Loucy (cell line): ENCODE data around the gene KRTAP10-11.

Source experiments
- H2AFZ ChIP-seq: fragments of 200-600 bp; sonication (generic); 2 replicates; pipeline ENCODE4 v1.6.0; 2016; ENCODE audit warnings: antibody characterized with exemption, mild to moderate bottlenecking, low read length, moderate library complexity
- H3F3A ChIP-seq: fragments of 200-600 bp; 2 replicates; pipeline ENCODE4 v1.6.0; 2016; ENCODE audit warnings: antibody characterized with exemption, low read depth, mild to moderate bottlenecking
- H3K27me3 ChIP-seq: fragments of 200-600 bp; sonication (generic); 2 replicates; pipeline ENCODE4 v1.6.1; 2014; ENCODE audit warnings: low read length, mild to moderate bottlenecking; ENCODE audit not compliant: insufficient read depth, poor library complexity, severe bottlenecking
- H3K36me3 ChIP-seq: fragments of 200-600 bp; sonication (generic); 2 replicates; pipeline ENCODE4 v1.6.1; 2016; ENCODE audit warnings: low read length; ENCODE audit not compliant: insufficient read depth
- H3K4me1 ChIP-seq: fragments of 200-600 bp; sonication (generic); 2 replicates; pipeline ENCODE4 v1.5.1; 2014; ENCODE audit warnings: low read length, mild to moderate bottlenecking; ENCODE audit not compliant: insufficient read depth, poor library complexity, severe bottlenecking
- H3K4me2 ChIP-seq: fragments of 200-600 bp; sonication (generic); 2 replicates; pipeline ENCODE4 v1.6.0; 2014; ENCODE audit warnings: antibody characterized with exemption, low read length, low read depth, mild to moderate bottlenecking; ENCODE audit not compliant: poor library complexity, severe bottlenecking
- H3K4me3 ChIP-seq: fragments of 200-600 bp; sonication (generic); 2 replicates; pipeline ENCODE4 v1.5.1; 2014; ENCODE audit warnings: low read length, mild to moderate bottlenecking, mixed read lengths; ENCODE audit not compliant: poor library complexity, severe bottlenecking
- H3K79me2 ChIP-seq: fragments of 200-600 bp; sonication (generic); 2 replicates; pipeline ENCODE4 v1.6.1; 2014; ENCODE audit warnings: low read length; ENCODE audit not compliant: insufficient read depth
- H3K9ac ChIP-seq: fragments of 200-600 bp; sonication (generic); 2 replicates; pipeline ENCODE4 v1.6.0; 2014; ENCODE audit warnings: mild to moderate bottlenecking, low read depth, low read length, moderate library complexity; ENCODE audit not compliant: poor library complexity, severe bottlenecking
- H3K9me2 ChIP-seq: fragments of 200-600 bp; sonication (generic); replicated peaks from 2 replicates; pipeline ENCODE4 v1.6.1; 2016; ENCODE audit warnings: low read depth, low read length, mixed read lengths
- H3K9me3 ChIP-seq: fragments of 200-600 bp; sonication (generic); 2 replicates; pipeline ENCODE4 v1.6.1; 2014; ENCODE audit warnings: mild to moderate bottlenecking, antibody characterized with exemption, low read length, low read depth; ENCODE audit not compliant: insufficient read depth
- H4K20me1 ChIP-seq: fragments of 200-600 bp; sonication (generic); 2 replicates; pipeline ENCODE4 v1.6.0; 2014; ENCODE audit warnings: antibody characterized with exemption, low read length, mild to moderate bottlenecking; ENCODE audit not compliant: insufficient read depth, poor library complexity, severe bottlenecking
- CTCF ChIP-seq: fragments of 200-600 bp; sonication (generic); conservative IDR thresholded peaks from 2 replicates; pipeline ENCODE4 v1.5.1; 2014; ENCODE audit warnings: mild to moderate bottlenecking, antibody characterized with exemption, low read length
- EZH2phosphoT487 ChIP-seq: fragments of 200-600 bp; IDR thresholded peaks from 2 replicates; pipeline ENCODE4 v1.6.1; 2018; ENCODE audit warnings: antibody characterized with exemption, mild to moderate bottlenecking, moderate library complexity, borderline replicate concordance

Gene KRTAP10-11

GRCh38 chr21:44653123-44653522 lies 6.9 kb downstream of the KRTAP10-11 start:
- no peak overlapping the region for H3K9ac ChIP-seq
- no peaks in the 10 kb centered on the region for H3F3A ChIP-seq
- no peaks in the 10 kb centered on the region for H3K79me2 ChIP-seq
- H3K9me2 ChIP-seq: no peaks in the 10 kb centered on the region
- no peak overlapping the region for H3K4me2 ChIP-seq
- no peaks in the 10 kb centered on the region for H4K20me1 ChIP-seq
- no peaks in the 10 kb centered on the region for H3K4me1 ChIP-seq
- no peak overlapping the region for H2AFZ ChIP-seq
- no peak overlapping the region for H3K4me3 ChIP-seq
- no peaks in the 10 kb centered on the region for H3K36me3 ChIP-seq
- H3K9me3 ChIP-seq: peaks cover 5% of the 10 kb centered on the region; the same call in 1 of the 2 replicates
- no peaks in the 10 kb centered on the region for H3K27me3 ChIP-seq
- TF ChIP-seq CTCF (no peak), EZH2phosphoT487 (no peak)

GRCh38 chr21:44653656-44654575 lies 7.7 kb downstream of the KRTAP10-11 start:
- TF ChIP-seq EZH2phosphoT487: no peak
- TF ChIP-seq CTCF: no peak
- Histone ChIP-seq H3K9me3 (peaks cover 5% of the 10 kb centered on the region; the same call in 1 of the 2 replicates), H4K20me1 (no peaks in the 10 kb centered on the region), H3K9me2 (no peaks in the 10 kb centered on the region), H3F3A (no peaks in the 10 kb centered on the region), H3K36me3 (no peaks in the 10 kb centered on the region), H3K27me3 (no peaks in the 10 kb centered on the region), H3K4me2 (no peak overlapping the region), H3K79me2 (no peaks in the 10 kb centered on the region), H3K4me1 (no peaks in the 10 kb centered on the region), H3K4me3 (no peak overlapping the region), H3K9ac (no peak overlapping the region), H2AFZ (no peak overlapping the region)

GRCh38 chr21:44654576-44655175 lies 8.5 kb downstream of the KRTAP10-11 start, which contains the start of gene KRTAP12-4:
Gene KRTAP12-4 (minus strand): TSS chr21:44654659. CDS start chr21:44654614, 45 bp downstream.
- Histone ChIP-seq H3K36me3 (no peaks in the 10 kb centered on the region), H3F3A (no peaks in the 10 kb centered on the region), H3K4me2 (no peak within 1 kb of the TSS), H3K79me2 (no peaks in the 10 kb centered on the region), H3K4me3 (no peak within 1 kb of the TSS), H3K27me3 (no peaks in the 10 kb centered on the region), H3K9me2 (no peaks in the 10 kb centered on the region), H2AFZ (no peak within 1 kb of the TSS), H3K9me3 (peaks cover 5% of the 10 kb centered on the region; the same call in 1 of the 2 replicates), H3K4me1 (no peaks in the 10 kb centered on the region), H3K9ac (no peak within 1 kb of the TSS), H4K20me1 (no peaks in the 10 kb centered on the region)
- TF ChIP-seq EZH2phosphoT487 (no peak), CTCF (no peak)
